ENCODE results near the gene TUSC2.
A peak's percentile ranks its signal among the peaks of the same experiment; 100 is the strongest.

The TUSC2 gene

GRCh38 chr3:50358911-50359759 lies 31.1 kb upstream of the TUSC2 start, which contains the start of gene TMEM115:
Gene TMEM115 (minus strand): TSS chr3:50359521. CDS start chr3:50359063, 458 bp downstream.
- peak; percentile 94 for DNase-seq
- H3K27ac Mint-ChIP-seq = peak within 1 kb of the TSS; percentile 99
- no peaks in the 10 kb centered on the region for H3K27me3 Mint-ChIP-seq
- peak within 1 kb of the TSS; percentile 96 to 99 for H3K4me3 Mint-ChIP-seq
- ATAC-seq (replicated peaks) = peak; percentile 100
- no peaks in the 10 kb centered on the region for H3K9me3 Mint-ChIP-seq
- H3K4me1 Mint-ChIP-seq = peaks cover 40 to 53% of the 10 kb centered on the region in 2 donors
- peaks cover 12 to 30% of the 10 kb centered on the region in 2 donors for H3K36me3 Mint-ChIP-seq

- Mint-ChIP-seq H3K27ac (peak overlapping the region; percentile 99), H3K36me3 (peaks cover 16 to 31% of the 10 kb centered on the region in 2 donors)
Measured at GRCh38 chr3:50358355-50358910, 30.4 kb upstream of the TUSC2 start.

GRCh38 chr3:50357481-50357880 lies 29.5 kb upstream of the TUSC2 start:
- Mint-ChIP-seq H3K36me3 (peaks cover 21 to 37% of the 10 kb centered on the region in 2 donors), H3K9me3 (no peaks in the 10 kb centered on the region), H3K27ac (no peak overlapping the region), H3K4me1 (peaks cover 41 to 67% of the 10 kb centered on the region in 2 donors), H3K4me3 (peak overlapping the region; percentile 96 to 99), H3K27me3 (no peaks in the 10 kb centered on the region)
- no peak for DNase-seq
- no peak for ATAC-seq (replicated peaks)

More at GRCh38 chr3:50358355-50358910, 30.4 kb upstream of the TUSC2 start:
- DNase-seq (no peak), ATAC-seq (replicated peaks) (no peak)
- peak overlapping the region; percentile 96 to 99 for H3K4me3 Mint-ChIP-seq
- no peaks in the 10 kb centered on the region for H3K27me3 Mint-ChIP-seq
- peaks cover 40 to 58% of the 10 kb centered on the region in 2 donors for H3K4me1 Mint-ChIP-seq
- H3K9me3 Mint-ChIP-seq = no peaks in the 10 kb centered on the region

GRCh38 chr3:50356553-50356952 lies 28.5 kb upstream of the TUSC2 start:
- Mint-ChIP-seq H3K4me1 (peaks cover 42 to 74% of the 10 kb centered on the region in 2 donors), H3K27me3 (no peaks in the 10 kb centered on the region), H3K36me3 (peaks cover 21 to 37% of the 10 kb centered on the region in 2 donors), H3K27ac (no peak overlapping the region), H3K4me3 (peak overlapping the region; percentile 96 to 99), H3K9me3 (no peaks in the 10 kb centered on the region)
- ATAC-seq (replicated peaks) (no peak), DNase-seq (no peak)

GRCh38 chr3:50355829-50356552 lies 28.0 kb upstream of the TUSC2 start:
- Mint-ChIP-seq H3K36me3 (peaks cover 23 to 40% of the 10 kb centered on the region in 2 donors), H3K9me3 (no peaks in the 10 kb centered on the region), H3K4me1 (peaks cover 48 to 80% of the 10 kb centered on the region in 2 donors), H3K27me3 (no peaks in the 10 kb centered on the region), H3K4me3 (no peak overlapping the region), H3K27ac (peak overlapping the region; percentile 51)
- no peak for DNase-seq
- ATAC-seq (replicated peaks) = no peak

GRCh38 chr3:50354850-50355249 lies 26.8 kb upstream of the TUSC2 start:
- Mint-ChIP-seq H3K4me1 (peaks cover 55 to 83% of the 10 kb centered on the region in 2 donors), H3K4me3 (no peak overlapping the region), H3K9me3 (no peaks in the 10 kb centered on the region), H3K36me3 (peaks cover 23 to 48% of the 10 kb centered on the region in 2 donors), H3K27me3 (no peaks in the 10 kb centered on the region), H3K27ac (no peak overlapping the region)
- no peak for ATAC-seq (replicated peaks)
- no peak for DNase-seq

GRCh38 chr3:50354186-50354764 lies 26.3 kb upstream of the TUSC2 start:
- ATAC-seq (replicated peaks) (no peak), DNase-seq (no peak)
- H3K4me1 Mint-ChIP-seq = peaks cover 52 to 84% of the 10 kb centered on the region in 2 donors
- peaks cover 23 to 46% of the 10 kb centered on the region in 2 donors for H3K36me3 Mint-ChIP-seq
- H3K27me3 Mint-ChIP-seq = no peaks in the 10 kb centered on the region
- H3K27ac Mint-ChIP-seq = peak overlapping the region; percentile 42
- no peaks in the 10 kb centered on the region for H3K9me3 Mint-ChIP-seq
- H3K4me3 Mint-ChIP-seq = no peak overlapping the region

- Mint-ChIP-seq H3K36me3 (peaks cover 21 to 45% of the 10 kb centered on the region in 2 donors), H3K27me3 (no peaks in the 10 kb centered on the region), H3K4me1 (peaks cover 55 to 87% of the 10 kb centered on the region in 2 donors), H3K4me3 (peak overlapping the region in 1 of 2 donors; percentile 37), H3K9me3 (no peaks in the 10 kb centered on the region), H3K27ac (peak overlapping the region; percentile 67)
- DNase-seq (no peak), ATAC-seq (replicated peaks) (no peak)
Measured at GRCh38 chr3:50353245-50354004, 25.4 kb upstream of the TUSC2 start.

- no peak overlapping the region for H3K4me3 Mint-ChIP-seq
- peak overlapping the region; percentile 67 for H3K27ac Mint-ChIP-seq
- peaks cover 55 to 87% of the 10 kb centered on the region in 2 donors for H3K4me1 Mint-ChIP-seq
- no peaks in the 10 kb centered on the region for H3K27me3 Mint-ChIP-seq
- DNase-seq (no peak), ATAC-seq (replicated peaks) (no peak)
- peaks cover 22 to 47% of the 10 kb centered on the region in 2 donors for H3K36me3 Mint-ChIP-seq
- no peaks in the 10 kb centered on the region for H3K9me3 Mint-ChIP-seq
Measured at GRCh38 chr3:50352781-50353180, 24.8 kb upstream of the TUSC2 start.

- no peak for DNase-seq
- Mint-ChIP-seq H3K36me3 (peaks cover 24 to 48% of the 10 kb centered on the region in 2 donors), H3K9me3 (no peaks in the 10 kb centered on the region), H3K27ac (peak overlapping the region; percentile 99), H3K4me1 (peaks cover 47 to 84% of the 10 kb centered on the region in 2 donors), H3K27me3 (no peaks in the 10 kb centered on the region), H3K4me3 (peak overlapping the region; percentile 85 to 92)
- ATAC-seq (replicated peaks) = no peak
Measured at GRCh38 chr3:50351323-50351697, 23.3 kb upstream of the TUSC2 start.

GRCh38 chr3:50350527-50351322 lies 22.7 kb upstream of the TUSC2 start, which contains the start of the genes CYB561D2 and NPRL2:
Gene CYB561D2 (plus strand): TSS chr3:50350862. CDS start chr3:50351434, 572 bp downstream.
Gene NPRL2 (minus strand): TSS chr3:50350775. CDS start chr3:50350652, 123 bp downstream.
- H3K27ac Mint-ChIP-seq = peak within 1 kb of the TSS; percentile 99
- peak within 1 kb of the TSS; percentile 85 to 92 for H3K4me3 Mint-ChIP-seq
- H3K36me3 Mint-ChIP-seq = peaks cover 24 to 46% of the 10 kb centered on the region in 2 donors
- H3K4me1 Mint-ChIP-seq = peaks cover 48 to 84% of the 10 kb centered on the region in 2 donors
- DNase-seq (peak; percentile 98), ATAC-seq (replicated peaks) (peak; percentile 90 to 93)
- no peaks in the 10 kb centered on the region for H3K27me3 Mint-ChIP-seq
- H3K9me3 Mint-ChIP-seq = no peaks in the 10 kb centered on the region

- no peaks in the 10 kb centered on the region for H3K27me3 Mint-ChIP-seq
- peaks cover 24 to 40% of the 10 kb centered on the region in 2 donors for H3K36me3 Mint-ChIP-seq
- H3K4me1 Mint-ChIP-seq = peaks cover 44 to 84% of the 10 kb centered on the region in 2 donors
- H3K27ac Mint-ChIP-seq = peak overlapping the region; percentile 99
- H3K9me3 Mint-ChIP-seq = no peaks in the 10 kb centered on the region
- peak overlapping the region; percentile 85 to 92 for H3K4me3 Mint-ChIP-seq
- ATAC-seq (replicated peaks) (no peak), DNase-seq (no peak)
Measured at GRCh38 chr3:50350213-50350526, 22.1 kb upstream of the TUSC2 start.
